ENCODE measurements around the gene SPCS3.
"Not testable (repeated sequence)": the region's sequence is repeated elsewhere in the genome, so short reads cannot be mapped to it uniquely, and the experiment has no call there.

The SPCS3 gene

GRCh38 chr4:176306837-176307665, 12.7 kb upstream of the SPCS3 start:
- no peak for DNase-seq

GRCh38 chr4:176307666-176307930, 12.2 kb upstream of the SPCS3 start:
- DNase-seq, result no peak

GRCh38 chr4:176308441-176308840, 11.3 kb upstream of the SPCS3 start:
- DNase-seq, result no peak

- no peak for DNase-seq
Measured at GRCh38 chr4:176309046-176309445, 10.7 kb upstream of the SPCS3 start.

- DNase-seq, result no peak
Measured at GRCh38 chr4:176309772-176310171, 10.0 kb upstream of the SPCS3 start.

GRCh38 chr4:176313596-176314336, 6.0 kb upstream of the SPCS3 start:
- no peak for DNase-seq

- DNase-seq, result no peak
Measured at GRCh38 chr4:176319151-176319703, 539 bp upstream of the SPCS3 start.

- peak; percentile 68 for DNase-seq
Measured at GRCh38 chr4:176320340-176320975, 692 bp downstream of the SPCS3 start.

GRCh38 chr4:176320976-176321361, 1.2 kb downstream of the SPCS3 start:
- peak; percentile 3 for DNase-seq

- DNase-seq, result no peak
Measured at GRCh38 chr4:176321589-176321988, 1.8 kb downstream of the SPCS3 start.

GRCh38 chr4:176323511-176324160, 3.9 kb downstream of the SPCS3 start:
- no peak for DNase-seq

GRCh38 chr4:176324876-176325275, 5.1 kb downstream of the SPCS3 start:
- not testable (repeated sequence) for DNase-seq

GRCh38 chr4:176333076-176333475, 13.3 kb downstream of the SPCS3 start:
- no peak for DNase-seq

GRCh38 chr4:176334066-176334465, 14.3 kb downstream of the SPCS3 start:
- no peak for DNase-seq

- no peak for DNase-seq
Measured at GRCh38 chr4:176335421-176335820, 15.7 kb downstream of the SPCS3 start.

GRCh38 chr4:176339936-176340761, 20.4 kb downstream of the SPCS3 start:
- no peak for DNase-seq

GRCh38 chr4:176340871-176341685, 21.3 kb downstream of the SPCS3 start:
- DNase-seq, result no peak

- DNase-seq, result no peak
Measured at GRCh38 chr4:176342384-176342783, 22.6 kb downstream of the SPCS3 start.

GRCh38 chr4:176343286-176343685, 23.5 kb downstream of the SPCS3 start:
- DNase-seq, result no peak

- not testable (repeated sequence) for DNase-seq
Measured at GRCh38 chr4:176345346-176345745, 25.6 kb downstream of the SPCS3 start.

- DNase-seq, result not testable (repeated sequence)
Measured at GRCh38 chr4:176346836-176347235, 27.1 kb downstream of the SPCS3 start.
